ENCODE measurements around the gene FBXO3. TPM values are rescaled to one million over a fixed set of nuclear protein-coding genes. Genes with fewer than 3 reads are reported as not detected.

The FBXO3 gene
- total and polyA plus RNA-seq, 9 donors, result 25.2 to 43.0 (median 33.8) TPM

DNA sequence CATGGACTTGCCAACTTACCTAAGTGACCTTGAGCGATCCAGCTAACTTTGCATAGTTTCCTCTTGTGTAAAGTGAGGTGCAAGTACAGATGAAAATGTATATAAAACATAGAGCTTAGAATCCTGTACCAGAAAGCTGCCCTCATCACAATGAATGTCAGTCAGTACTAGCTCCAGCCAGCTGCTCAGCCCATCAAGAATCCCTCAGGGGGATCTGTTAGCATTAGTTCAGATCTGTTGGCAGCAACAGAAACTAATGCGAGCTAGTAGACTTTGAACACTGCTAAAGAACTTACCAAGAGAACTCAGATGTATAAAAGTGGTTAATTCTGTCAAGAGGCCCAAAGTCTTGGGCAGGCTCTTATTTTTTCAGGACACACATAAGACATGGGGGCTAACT, 67.4 kb downstream of the FBXO3 start:
- Histone ChIP-seq H3K27me3 (no peaks in the 10 kb centered on the region), H3K27ac (no peak overlapping the region), H3K36me3 (no peaks in the 10 kb centered on the region), H3K4me1 (ENCODE audit: insufficient read depth) (no peaks in the 10 kb centered on the region), H3K4me3 (no peak overlapping the region), H3K9me3 (no peaks in the 10 kb centered on the region)
- intact Hi-C loops (cut with DNase I), result no loop called here
- TF ChIP-seq, protein P1, sequence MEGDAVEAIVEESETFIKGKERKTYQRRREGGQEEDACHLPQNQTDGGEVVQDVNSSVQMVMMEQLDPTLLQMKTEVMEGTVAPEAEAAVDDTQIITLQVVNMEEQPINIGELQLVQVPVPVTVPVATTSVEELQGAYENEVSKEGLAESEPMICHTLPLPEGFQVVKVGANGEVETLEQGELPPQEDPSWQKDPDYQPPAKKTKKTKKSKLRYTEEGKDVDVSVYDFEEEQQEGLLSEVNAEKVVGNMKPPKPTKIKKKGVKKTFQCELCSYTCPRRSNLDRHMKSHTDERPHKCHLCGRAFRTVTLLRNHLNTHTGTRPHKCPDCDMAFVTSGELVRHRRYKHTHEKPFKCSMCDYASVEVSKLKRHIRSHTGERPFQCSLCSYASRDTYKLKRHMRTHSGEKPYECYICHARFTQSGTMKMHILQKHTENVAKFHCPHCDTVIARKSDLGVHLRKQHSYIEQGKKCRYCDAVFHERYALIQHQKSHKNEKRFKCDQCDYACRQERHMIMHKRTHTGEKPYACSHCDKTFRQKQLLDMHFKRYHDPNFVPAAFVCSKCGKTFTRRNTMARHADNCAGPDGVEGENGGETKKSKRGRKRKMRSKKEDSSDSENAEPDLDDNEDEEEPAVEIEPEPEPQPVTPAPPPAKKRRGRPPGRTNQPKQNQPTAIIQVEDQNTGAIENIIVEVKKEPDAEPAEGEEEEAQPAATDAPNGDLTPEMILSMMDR (IDR thresholded peaks at IDR 0.05), result no peak
- TF ChIP-seq POLR2A (IDR thresholded peaks at IDR 0.05) (no peak), EP300 (IDR thresholded peaks at IDR 0.05) (no peak)
- no peak for DNase-seq
- WGBS, 3 donors, result 96 to 100% (median 98%) methylated on average over 2 of the region's 2 CpGs

DNA sequence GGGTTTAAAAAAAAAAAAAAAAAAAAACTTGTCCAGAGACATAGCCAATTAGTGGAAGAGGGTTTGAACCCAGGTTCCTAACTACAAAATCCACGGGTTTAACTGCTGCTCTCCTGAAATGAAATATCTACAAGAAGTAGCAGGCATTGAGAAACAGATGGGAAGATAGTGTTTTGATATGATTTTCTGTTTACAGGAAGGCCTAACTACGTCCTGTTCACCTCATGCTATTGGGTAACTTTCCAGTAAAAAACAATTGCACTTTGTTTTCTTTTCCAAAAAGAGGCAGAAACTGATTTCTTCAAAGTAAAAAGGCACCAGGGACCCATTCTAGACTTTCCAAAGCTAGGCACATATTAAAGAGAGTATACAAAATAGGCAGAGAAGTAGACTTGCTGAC, 67.8 kb downstream of the FBXO3 start:
- no peaks in the 10 kb centered on the region for H3K4me1 ChIP-seq (ENCODE audit: insufficient read depth)
- TF ChIP-seq POLR2A (IDR thresholded peaks at IDR 0.05) (no peak), EP300 (IDR thresholded peaks at IDR 0.05) (no peak)
- TF ChIP-seq, protein P1 (IDR thresholded peaks at IDR 0.05), result no peak
- H3K27ac ChIP-seq, result no peak overlapping the region
- 57 to 63% (median 59%) methylated on average over 2 of the region's 2 CpGs for WGBS, 3 donors
- no peaks in the 10 kb centered on the region for H3K27me3 ChIP-seq
- no peaks in the 10 kb centered on the region for H3K9me3 ChIP-seq
- no peak for DNase-seq
- H3K36me3 ChIP-seq, result no peaks in the 10 kb centered on the region
- no peak overlapping the region for H3K4me3 ChIP-seq
- intact Hi-C loops (cut with DNase I), result no loop called here

DNA sequence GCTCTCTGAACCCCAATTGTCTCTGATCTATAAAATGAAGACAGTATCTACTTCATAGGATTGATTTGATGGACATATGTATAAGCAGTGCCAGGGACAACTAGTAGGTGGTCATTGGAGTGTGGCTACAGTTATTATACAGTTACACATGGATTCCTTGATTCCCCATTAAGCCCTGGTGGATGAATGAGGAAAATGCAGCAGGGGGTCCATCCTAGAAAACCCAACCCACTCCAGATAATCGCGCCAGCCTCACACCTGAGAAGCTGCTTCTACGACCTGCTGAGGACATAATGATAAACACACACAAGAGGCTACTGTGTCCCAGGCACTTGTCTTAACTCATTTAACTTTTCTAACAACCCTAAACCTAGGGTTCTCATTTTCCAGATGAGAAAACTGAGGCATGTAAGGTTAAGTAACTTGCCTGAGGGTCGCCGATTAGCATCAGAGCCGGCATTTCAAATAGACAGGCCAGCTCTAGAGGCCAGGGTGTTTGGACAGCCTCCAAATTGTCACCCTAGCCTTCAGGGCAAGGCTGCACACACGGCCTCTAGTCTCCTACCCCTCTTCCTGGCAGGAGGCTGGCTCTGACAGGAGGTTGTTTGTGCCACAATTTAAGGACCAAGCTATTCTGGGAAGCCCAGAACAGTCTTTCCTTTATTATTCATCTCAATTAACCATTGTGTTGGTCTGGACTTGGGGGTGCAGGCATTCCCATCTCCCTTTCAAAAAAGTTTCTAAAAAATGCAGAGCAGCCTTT, 69.9 kb downstream of the FBXO3 start:
- intact Hi-C loops (cut with DNase I), result no loop called here
- no peaks in the 10 kb centered on the region for H3K36me3 ChIP-seq
- TF ChIP-seq POLR2A (IDR thresholded peaks at IDR 0.05) (no peak), EP300 (IDR thresholded peaks at IDR 0.05) (no peak)
- TF ChIP-seq, protein P1 (IDR thresholded peaks at IDR 0.05), result no peak
- H3K4me3 ChIP-seq, result no peak overlapping the region
- peaks cover 10% of the 10 kb centered on the region for H3K4me1 ChIP-seq (ENCODE audit: insufficient read depth)
- H3K9me3 ChIP-seq, result no peaks in the 10 kb centered on the region
- DNase-seq, result no peak
- no peaks in the 10 kb centered on the region for H3K27me3 ChIP-seq
- no peak overlapping the region for H3K27ac ChIP-seq
- 64 to 87% (median 83%) methylated on average over 7 of the region's 7 CpGs for WGBS, 3 donors

DNA sequence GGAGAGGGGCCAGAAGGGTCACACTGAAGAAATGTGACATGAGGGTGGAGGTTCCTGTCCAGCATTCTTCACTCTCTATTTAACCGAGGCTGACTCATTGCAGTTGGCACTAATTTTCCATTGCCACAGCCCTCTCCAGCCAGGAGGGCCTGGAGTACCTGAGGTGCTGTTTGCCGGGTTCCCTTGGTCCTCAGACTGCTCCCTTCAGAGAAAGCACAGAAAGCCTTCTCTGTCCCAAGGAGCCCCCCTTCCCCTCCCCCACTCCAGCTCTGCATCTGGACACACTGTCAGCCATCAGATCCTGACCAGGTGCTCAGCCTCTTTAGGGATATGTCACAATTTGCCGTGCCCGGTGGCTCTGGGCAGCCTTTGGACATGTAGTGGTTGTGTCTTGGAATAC, 70.5 kb downstream of the FBXO3 start:
- Histone ChIP-seq H3K4me1 (ENCODE audit: insufficient read depth) (peaks cover 15% of the 10 kb centered on the region), H3K36me3 (no peaks in the 10 kb centered on the region), H3K9me3 (no peaks in the 10 kb centered on the region), H3K4me3 (no peak overlapping the region), H3K27ac (no peak overlapping the region), H3K27me3 (no peaks in the 10 kb centered on the region)
- TF ChIP-seq EP300 (IDR thresholded peaks at IDR 0.05) (no peak), POLR2A (IDR thresholded peaks at IDR 0.05) (no peak)
- TF ChIP-seq, protein P1 (IDR thresholded peaks at IDR 0.05), result no peak
- 70 to 83% (median 71%) methylated on average over 4 of the region's 4 CpGs for WGBS, 3 donors
- no peak for DNase-seq
- intact Hi-C loops (cut with DNase I), result no loop called here
